ENCODE results near the gene AFF3. TPM values are rescaled to one million over a fixed set of nuclear protein-coding genes. Genes with fewer than 3 reads are reported as not detected.
A peak's percentile ranks its signal among the peaks of the same experiment; 100 is the strongest.

The AFF3 gene
- total RNA-seq, 4 donors from 2014 or later, result 3.1 to 5.0 (median 3.7) TPM

DNA sequence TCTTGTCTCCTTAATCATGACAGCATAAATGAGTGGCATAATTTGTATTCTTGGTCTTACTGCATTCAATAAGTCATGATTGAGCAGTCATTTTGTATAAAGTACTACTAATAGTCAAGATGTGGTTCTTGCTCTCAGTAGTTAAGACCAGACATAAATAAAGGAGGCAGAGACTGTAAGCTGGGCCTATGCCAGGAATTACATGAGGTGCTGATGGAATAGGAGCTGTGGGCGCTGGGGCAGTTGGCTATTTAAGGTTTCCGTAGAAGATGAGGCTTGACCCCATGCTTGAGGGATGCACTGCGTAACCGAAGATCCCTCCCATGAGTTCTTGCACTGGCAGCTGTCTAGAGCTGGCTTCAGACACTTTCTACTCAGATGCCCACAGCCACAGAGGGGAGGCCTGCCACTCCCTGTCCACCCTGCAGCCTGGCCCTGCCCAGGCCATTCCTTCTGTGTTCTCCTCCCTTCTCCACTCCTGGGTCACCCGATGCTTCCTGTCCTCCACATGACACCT, 501.7 kb downstream of the AFF3 start:
- no peaks in the 10 kb centered on the region for H3K27me3 ChIP-seq
- H3K27ac ChIP-seq, result no peak overlapping the region
- no peak overlapping the region for H3K4me3 ChIP-seq
- no peak for TF ChIP-seq POLR2A (IDR thresholded peaks at IDR 0.05)
- TF ChIP-seq EP300 (IDR thresholded peaks at IDR 0.05), result no peak
- TF ChIP-seq, protein P1, sequence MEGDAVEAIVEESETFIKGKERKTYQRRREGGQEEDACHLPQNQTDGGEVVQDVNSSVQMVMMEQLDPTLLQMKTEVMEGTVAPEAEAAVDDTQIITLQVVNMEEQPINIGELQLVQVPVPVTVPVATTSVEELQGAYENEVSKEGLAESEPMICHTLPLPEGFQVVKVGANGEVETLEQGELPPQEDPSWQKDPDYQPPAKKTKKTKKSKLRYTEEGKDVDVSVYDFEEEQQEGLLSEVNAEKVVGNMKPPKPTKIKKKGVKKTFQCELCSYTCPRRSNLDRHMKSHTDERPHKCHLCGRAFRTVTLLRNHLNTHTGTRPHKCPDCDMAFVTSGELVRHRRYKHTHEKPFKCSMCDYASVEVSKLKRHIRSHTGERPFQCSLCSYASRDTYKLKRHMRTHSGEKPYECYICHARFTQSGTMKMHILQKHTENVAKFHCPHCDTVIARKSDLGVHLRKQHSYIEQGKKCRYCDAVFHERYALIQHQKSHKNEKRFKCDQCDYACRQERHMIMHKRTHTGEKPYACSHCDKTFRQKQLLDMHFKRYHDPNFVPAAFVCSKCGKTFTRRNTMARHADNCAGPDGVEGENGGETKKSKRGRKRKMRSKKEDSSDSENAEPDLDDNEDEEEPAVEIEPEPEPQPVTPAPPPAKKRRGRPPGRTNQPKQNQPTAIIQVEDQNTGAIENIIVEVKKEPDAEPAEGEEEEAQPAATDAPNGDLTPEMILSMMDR (IDR thresholded peaks at IDR 0.05), result no peak
- no peak for TF ChIP-seq POLR2AphosphoS5 (IDR thresholded peaks at IDR 0.05)
- no peak for DNase-seq (ENCODE audit: low spot score in 2 of 2)
- H3K4me1 ChIP-seq, result peaks cover 20% of the 10 kb centered on the region
- no peaks in the 10 kb centered on the region for H3K36me3 ChIP-seq
- WGBS, result 83% methylated on average over 5 of the region's 5 CpGs
- H3K9me3 ChIP-seq, result no peaks in the 10 kb centered on the region

DNA sequence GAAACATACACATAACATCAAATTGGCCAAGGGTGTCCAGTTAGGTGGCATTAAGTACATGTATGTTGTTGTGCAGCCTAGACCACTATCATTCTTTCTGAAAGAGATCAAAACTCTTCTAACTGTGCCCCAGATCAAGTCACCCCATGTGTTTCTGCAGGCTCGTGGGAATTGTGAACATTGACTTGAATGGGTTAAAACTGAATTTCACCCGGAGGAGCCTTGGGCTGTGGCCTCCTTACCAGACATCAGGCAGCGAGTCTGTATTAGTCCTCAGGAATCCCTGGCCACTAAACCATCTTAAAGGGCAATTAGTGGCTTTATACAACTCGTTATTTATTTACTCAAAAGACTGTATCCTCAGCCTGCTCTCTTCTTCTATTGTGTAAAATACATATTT, 503.6 kb downstream of the AFF3 start:
- no peaks in the 10 kb centered on the region for H3K27me3 ChIP-seq
- H3K4me3 ChIP-seq, result no peak overlapping the region
- peaks cover 12% of the 10 kb centered on the region for H3K4me1 ChIP-seq
- H3K27ac ChIP-seq, result no peak overlapping the region
- TF ChIP-seq POLR2A (IDR thresholded peaks at IDR 0.05) (no peak), POLR2AphosphoS5 (IDR thresholded peaks at IDR 0.05) (no peak), EP300 (IDR thresholded peaks at IDR 0.05) (no peak)
- TF ChIP-seq, protein P1 (IDR thresholded peaks at IDR 0.05), result no peak
- no peaks in the 10 kb centered on the region for H3K36me3 ChIP-seq
- WGBS, result 65% methylated on average over 4 of the region's 4 CpGs
- DNase-seq (ENCODE audit: low spot score in 2 of 2), result no peak
- no peaks in the 10 kb centered on the region for H3K9me3 ChIP-seq

DNA sequence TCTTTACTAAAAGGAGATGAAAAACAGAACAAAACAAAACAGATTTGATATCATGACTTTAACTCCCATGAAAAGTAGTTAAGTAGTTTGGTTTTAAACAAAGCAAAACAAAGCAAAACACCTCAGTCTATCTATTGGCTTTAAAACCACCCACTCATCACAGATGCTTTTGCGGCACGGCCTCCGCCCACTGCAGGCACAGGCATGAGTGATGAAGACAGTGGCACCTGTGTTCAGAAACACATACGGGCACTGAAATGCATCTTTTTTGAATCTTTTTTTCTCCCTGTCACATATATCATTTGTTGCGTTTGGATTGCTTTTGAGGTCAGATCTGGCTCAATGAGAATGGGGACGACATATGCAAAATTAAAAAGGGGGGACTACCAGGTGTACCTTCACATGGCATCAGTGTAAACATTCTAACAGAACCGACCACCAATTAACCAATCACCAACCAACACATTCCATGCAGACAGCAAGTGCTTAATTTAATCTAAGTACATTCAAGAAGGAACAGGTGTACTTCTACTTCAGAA, 505.2 kb downstream of the AFF3 start:
- TF ChIP-seq POLR2A (IDR thresholded peaks at IDR 0.05) (no peak), EP300 (IDR thresholded peaks at IDR 0.05) (no peak), POLR2AphosphoS5 (IDR thresholded peaks at IDR 0.05) (no peak)
- TF ChIP-seq, protein P1 (IDR thresholded peaks at IDR 0.05), result no peak
- WGBS, result 49% methylated on average over 7 of the region's 7 CpGs

GRCh38 chr2:99636144-99637034, 506.0 kb downstream of the AFF3 start:
- Histone ChIP-seq H3K36me3 (no peaks in the 10 kb centered on the region), H3K9me3 (no peaks in the 10 kb centered on the region), H3K27me3 (no peaks in the 10 kb centered on the region), H3K4me1 (peaks cover 11% of the 10 kb centered on the region), H3K4me3 (no peak overlapping the region), H3K27ac (no peak overlapping the region)
- peak in 1 of 2 donors; percentile 79 for DNase-seq (ENCODE audit: low spot score in 2 of 2)
- 47% methylated on average over 19 of the region's 19 CpGs for WGBS
- TF ChIP-seq POLR2AphosphoS5 (IDR thresholded peaks at IDR 0.05) (peak in 1 of 3 donors; percentile 21), EP300 (IDR thresholded peaks at IDR 0.05) (no peak), POLR2A (IDR thresholded peaks at IDR 0.05) (no peak)
- TF ChIP-seq, protein P1 (IDR thresholded peaks at IDR 0.05), result no peak

More for the DNA sequence above, 505.2 kb downstream of the AFF3 start:
- DNase-seq (ENCODE audit: low spot score in 2 of 2), result no peak
- Histone ChIP-seq H3K27me3 (no peaks in the 10 kb centered on the region), H3K4me3 (no peak overlapping the region), H3K36me3 (no peaks in the 10 kb centered on the region), H3K27ac (no peak overlapping the region), H3K4me1 (peaks cover 11% of the 10 kb centered on the region), H3K9me3 (no peaks in the 10 kb centered on the region)

GRCh38 chr2:99635710-99636109, 506.7 kb downstream of the AFF3 start:
- no peak for DNase-seq (ENCODE audit: low spot score in 2 of 2)
- Histone ChIP-seq H3K4me1 (peaks cover 11% of the 10 kb centered on the region), H3K9me3 (no peaks in the 10 kb centered on the region), H3K27ac (no peak overlapping the region), H3K36me3 (no peaks in the 10 kb centered on the region), H3K27me3 (no peaks in the 10 kb centered on the region), H3K4me3 (no peak overlapping the region)
- WGBS, result 100% methylated on average over 2 of the region's 4 CpGs
- TF ChIP-seq EP300 (IDR thresholded peaks at IDR 0.05) (no peak), POLR2AphosphoS5 (IDR thresholded peaks at IDR 0.05) (no peak), POLR2A (IDR thresholded peaks at IDR 0.05) (no peak)
- TF ChIP-seq, protein P1 (IDR thresholded peaks at IDR 0.05), result no peak
